Suppressor macrophage (primary cell): ENCODE data around the gene ZFPL1.

Experiments used
- DNase-seq, 4 experiments: peaks; one replicate each; pipeline ENCODE4 v3.0.0-alpha.2; 2020 to 2022

The ZFPL1 gene

GRCh38 chr11:65130631-65131416, 46.8 kb downstream of the ZFPL1 start:
- DNase-seq, result peak in 1 of 4 experiments; percentile 1

DNA sequence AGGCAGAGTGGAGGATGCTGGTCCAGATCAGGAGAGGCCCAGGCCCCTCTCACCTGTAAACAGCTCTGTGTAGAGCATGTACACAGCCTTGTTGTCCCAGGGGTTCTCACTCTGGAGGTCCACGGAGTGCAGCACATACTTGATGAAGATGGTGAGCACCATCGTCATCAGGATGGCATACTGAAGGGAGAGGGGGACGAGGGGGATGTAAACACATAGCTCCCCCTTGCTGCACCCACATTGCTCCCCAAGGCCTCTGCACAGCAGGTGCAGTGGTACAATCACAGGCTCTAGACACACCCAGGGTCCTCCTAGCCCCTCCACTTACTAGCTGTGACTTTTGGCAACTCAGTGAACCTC, 47.4 kb downstream of the ZFPL1 start:
- DNase-seq, result no peak

DNA sequence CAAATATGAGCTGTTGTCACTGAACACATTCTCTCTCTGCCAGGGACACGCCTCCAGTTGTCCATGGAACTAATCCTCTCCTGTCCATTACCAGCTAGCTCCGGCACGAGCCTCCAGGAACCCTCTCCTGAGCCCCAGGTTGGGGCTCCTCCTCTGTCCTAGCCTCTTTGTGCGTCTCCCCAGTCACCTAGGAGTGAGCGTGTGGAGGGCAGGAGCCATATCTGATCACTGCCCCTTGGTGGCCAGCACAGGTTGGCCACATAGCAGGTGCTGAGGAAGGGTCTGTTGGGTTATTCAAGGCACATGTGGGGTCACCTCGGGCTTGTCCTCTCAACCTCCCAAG, 47.8 kb downstream of the ZFPL1 start:
- no peak for DNase-seq

GRCh38 chr11:65132238-65132987, 48.4 kb downstream of the ZFPL1 start:
- peak in 1 of 4 experiments; percentile 1 for DNase-seq

GRCh38 chr11:65132988-65133700, 49.1 kb downstream of the ZFPL1 start:
- DNase-seq, result peak in 3 of 4 experiments; percentile 51 to 68 (median 66)

DNA sequence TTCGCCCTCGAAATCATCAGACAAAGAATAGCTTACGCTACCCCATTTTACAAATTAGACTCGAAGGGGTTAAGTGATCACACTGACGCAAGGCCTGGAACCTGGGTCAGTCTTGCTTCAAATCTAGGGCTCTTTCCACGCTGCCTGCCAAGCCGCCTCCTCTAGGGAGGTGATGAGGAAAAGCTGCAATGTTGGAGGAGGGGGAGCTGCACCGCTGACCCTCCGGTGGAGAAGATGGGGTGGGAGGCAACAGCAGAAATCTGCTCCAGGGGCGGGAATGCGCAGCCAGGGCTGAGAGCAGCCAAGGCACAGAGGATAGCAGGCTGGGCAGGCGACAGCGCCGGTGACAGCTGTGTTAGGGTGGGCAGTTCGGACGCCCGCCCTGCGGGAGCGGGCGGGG, 49.7 kb downstream of the ZFPL1 start:
- peak in 2 of 4 experiments; percentile 20 to 23 for DNase-seq

GRCh38 chr11:65134240-65134951, 50.4 kb downstream of the ZFPL1 start, which contains the start of gene SYVN1:
Gene SYVN1 (minus strand): TSS chr11:65134519. CDS start chr11:65133601, 918 bp downstream.
- DNase-seq, result peak; percentile 93 to 97 (median 96)

DNA sequence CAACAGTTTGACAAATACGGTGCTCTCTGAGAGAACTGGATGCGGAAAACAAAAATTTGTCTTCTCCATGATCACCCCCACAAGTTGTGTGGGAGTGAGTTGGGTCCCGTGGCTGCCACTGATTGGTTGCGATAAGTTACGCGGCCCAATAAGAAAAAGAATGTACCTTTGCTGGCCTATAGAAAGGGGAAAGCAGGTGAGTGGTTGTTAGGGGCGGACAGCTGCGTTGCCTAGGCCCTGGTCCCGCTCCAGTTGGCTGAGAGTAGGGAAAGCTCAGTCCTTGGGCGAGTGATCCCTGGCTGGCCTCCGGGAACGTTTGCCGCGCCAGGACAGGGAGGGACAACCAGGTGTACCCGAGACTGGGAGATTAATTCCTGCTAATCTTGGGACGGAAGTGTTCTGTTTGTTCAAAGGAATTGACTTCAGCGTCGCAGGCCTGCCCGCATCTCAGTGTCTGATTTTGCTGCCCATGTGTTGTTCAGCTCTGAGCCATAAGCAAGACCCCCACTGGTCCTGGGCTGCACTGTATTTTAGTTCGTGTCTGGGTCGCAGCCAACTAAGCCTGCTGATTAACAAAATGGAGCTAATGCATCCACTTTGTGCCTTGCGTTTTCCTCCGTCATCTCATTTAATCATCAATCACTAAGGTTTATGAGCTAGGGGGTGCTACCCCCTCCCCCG, 51.1 kb downstream of the ZFPL1 start:
- peak; percentile 89 to 96 (median 94) for DNase-seq

DNA sequence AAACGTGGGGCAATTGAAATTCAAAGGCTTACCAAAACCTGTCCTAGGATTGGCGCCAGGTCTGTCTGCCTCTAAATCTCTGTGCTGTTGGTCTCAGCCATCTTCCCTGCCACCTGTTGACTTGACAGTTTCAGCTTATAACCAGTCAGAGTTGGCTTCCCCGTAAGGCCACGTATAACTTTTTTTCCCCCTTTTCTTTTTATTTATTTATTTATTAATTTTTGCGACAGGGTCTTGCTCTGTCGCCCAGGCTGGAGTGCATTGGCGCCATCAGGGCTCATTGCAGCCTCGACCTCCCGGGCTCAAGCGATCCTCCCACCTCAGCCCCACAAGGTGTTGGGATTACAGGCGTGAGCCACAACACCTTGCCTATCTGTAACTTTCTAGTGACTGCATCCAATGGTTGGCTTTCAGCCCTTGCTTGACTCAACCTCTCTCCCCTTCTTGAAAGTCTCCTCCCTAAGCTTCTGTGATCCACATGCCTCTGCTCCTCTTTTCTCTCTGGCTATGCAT, 51.7 kb downstream of the ZFPL1 start:
- no peak for DNase-seq

GRCh38 chr11:65136515-65137096, 52.6 kb downstream of the ZFPL1 start:
- DNase-seq, result no peak
